Measurements from ENCODE around the gene PKDREJ. TPM values are rescaled to one million over a fixed set of nuclear protein-coding genes. Genes with fewer than 3 reads are reported as not detected.

PKDREJ gene
- total RNA-seq, 4 donors from 2014 or later = 0.10 to 0.21 (median 0.11) TPM; not detected in 1

GRCh38 chr22:46234969-46235368 is 28.2 kb downstream of the PKDREJ start:
- Histone ChIP-seq H3K4me1 (peaks cover 0 to 4% of the 10 kb centered on the region in 2 donors), H3K27ac (no peak overlapping the region), H3K9me3 (no peaks in the 10 kb centered on the region), H3K27me3 (no peaks in the 10 kb centered on the region), H3K4me3 (replicated peaks in 1 of 3) (no peak overlapping the region), H3K36me3 (peaks cover 0 to 3% of the 10 kb centered on the region in 2 donors)
- intact Hi-C loops (cut with DNase I) = no loop called here
- no peak for TF ChIP-seq CTCF (IDR thresholded peaks at IDR 0.05)
- TF ChIP-seq POLR2A (IDR thresholded peaks at IDR 0.05) = no peak
- WGBS, 2 donors = 93 to 97% methylated on average over 12 of the region's 12 CpGs
- DNase-seq = no peak

- H3K27ac ChIP-seq = no peak overlapping the region
- 66 to 72% methylated on average over 9 of the region's 9 CpGs for WGBS, 2 donors
- intact Hi-C loops (cut with DNase I) = no loop called here
Observed at GRCh38 chr22:46233231-46233630, 29.9 kb downstream of the PKDREJ start.

GRCh38 chr22:46230262-46230901 is 32.8 kb downstream of the PKDREJ start:
- no peak for DNase-seq
- 94% methylated on average over 13 of the region's 13 CpGs for WGBS, 2 donors
- Histone ChIP-seq H3K36me3 (no peaks in the 10 kb centered on the region), H3K4me3 (replicated peaks in 1 of 3) (no peak overlapping the region), H3K27me3 (no peaks in the 10 kb centered on the region), H3K27ac (no peak overlapping the region), H3K9me3 (no peaks in the 10 kb centered on the region), H3K4me1 (peaks cover 0 to 4% of the 10 kb centered on the region in 2 donors)
- TF ChIP-seq CTCF (IDR thresholded peaks at IDR 0.05) (no peak), POLR2A (IDR thresholded peaks at IDR 0.05) (no peak)
- intact Hi-C loops (cut with DNase I) = no loop called here

More at GRCh38 chr22:46233231-46233630, 29.9 kb downstream of the PKDREJ start:
- Histone ChIP-seq H3K4me3 (replicated peaks in 1 of 3) (no peak overlapping the region), H3K27me3 (no peaks in the 10 kb centered on the region), H3K9me3 (no peaks in the 10 kb centered on the region), H3K4me1 (peaks cover 0 to 4% of the 10 kb centered on the region in 2 donors), H3K36me3 (no peaks in the 10 kb centered on the region)
- no peak for TF ChIP-seq POLR2A (IDR thresholded peaks at IDR 0.05)
- no peak for DNase-seq

GRCh38 chr22:46229701-46230100 is 33.4 kb downstream of the PKDREJ start:
- TF ChIP-seq POLR2A (IDR thresholded peaks at IDR 0.05) = no peak
- no peak for TF ChIP-seq CTCF (IDR thresholded peaks at IDR 0.05)
- WGBS, 2 donors = 94% methylated on average over 7 to 8 of the region's 8 CpGs
- Histone ChIP-seq H3K27me3 (no peaks in the 10 kb centered on the region), H3K27ac (no peak overlapping the region), H3K9me3 (no peaks in the 10 kb centered on the region), H3K36me3 (no peaks in the 10 kb centered on the region), H3K4me3 (replicated peaks in 1 of 3) (no peak overlapping the region), H3K4me1 (peaks cover 0 to 4% of the 10 kb centered on the region in 2 donors)
- no peak for DNase-seq
- intact Hi-C loops (cut with DNase I) = no loop called here

GRCh38 chr22:46226577-46226976 is 36.6 kb downstream of the PKDREJ start:
- Histone ChIP-seq H3K27me3 (no peaks in the 10 kb centered on the region), H3K9me3 (no peaks in the 10 kb centered on the region), H3K36me3 (peaks cover 0 to 4% of the 10 kb centered on the region in 2 donors), H3K27ac (no peak overlapping the region), H3K4me1 (no peaks in the 10 kb centered on the region), H3K4me3 (replicated peaks in 1 of 3) (no peak overlapping the region)
- intact Hi-C loops (cut with DNase I) = no loop called here
- TF ChIP-seq POLR2A (IDR thresholded peaks at IDR 0.05) (no peak), CTCF (IDR thresholded peaks at IDR 0.05) (no peak)
- WGBS, 2 donors = 95 to 96% methylated on average over 7 of the region's 7 CpGs
- DNase-seq = no peak

Measured in thyroid gland (tissue), 4 donors.